ENCODE results near the gene MEIS3.

Gene MEIS3
- long read RNA-seq = 0 reads

- no peak for DNase-seq (ENCODE audit: low read depth in 1 of 2, low spot score in 1 of 2)
- Histone ChIP-seq H3K4me3 (replicated peaks; ENCODE audit: insufficient read depth, low read length) (no peak within 1 kb of the TSS), H3K27ac (replicated peaks) (no peak within 1 kb of the TSS), H3K27me3 (ENCODE audit: insufficient read depth, poor library complexity, severe bottlenecking) (peaks cover 77% of the 10 kb centered on the region)
- TF ChIP-seq GABPA (IDR thresholded peaks at IDR 0.05; ENCODE audit: low read depth) (no peak), CTCF (IDR thresholded peaks at IDR 0.05; ENCODE audit: insufficient read depth, low read length) (no peak), REST (IDR thresholded peaks at IDR 0.05; ENCODE audit: insufficient replicate concordance, low read depth) (no peak), SPI1 (IDR thresholded peaks at IDR 0.05; ENCODE audit: borderline replicate concordance, low read depth) (no peak), POLR2AphosphoS5 (IDR thresholded peaks at IDR 0.05; ENCODE audit: low read depth) (no peak)
Observed at GRCh38 chr19:47419030-47419783, at the start of gene MEIS3. Gene MEIS3 (minus strand): TSS chr19:47419527. CDS start chr19:47419081, 446 bp downstream.

GRCh38 chr19:47467914-47468313 lies 48.6 kb upstream of the MEIS3 start:
- DNase-seq (ENCODE audit: low read depth in 1 of 2, low spot score in 1 of 2) = no peak
- H3K27me3 ChIP-seq (ENCODE audit: insufficient read depth, poor library complexity, severe bottlenecking) = peaks cover 44% of the 10 kb centered on the region
- H3K4me3 ChIP-seq (replicated peaks; ENCODE audit: insufficient read depth, low read length) = no peak overlapping the region

More at GRCh38 chr19:47467914-47468313, 48.6 kb upstream of the MEIS3 start:
- no peak overlapping the region for H3K27ac ChIP-seq (replicated peaks)
- TF ChIP-seq POLR2AphosphoS5 (IDR thresholded peaks at IDR 0.05; ENCODE audit: low read depth) (no peak), REST (IDR thresholded peaks at IDR 0.05; ENCODE audit: insufficient replicate concordance, low read depth) (no peak), SPI1 (IDR thresholded peaks at IDR 0.05; ENCODE audit: borderline replicate concordance, low read depth) (no peak), CTCF (IDR thresholded peaks at IDR 0.05; ENCODE audit: insufficient read depth, low read length) (no peak), GABPA (IDR thresholded peaks at IDR 0.05; ENCODE audit: low read depth) (no peak)

Measured in HL-60 (cell line).